Liver (tissue), 9 donors: ENCODE measurements around the gene HSPBAP1. TPM values are rescaled to one million over a fixed set of nuclear protein-coding genes. Genes with fewer than 3 reads are reported as not detected.

Experiments
- DNase-seq: peaks from one replicate; pipeline ENCODE4 v3.0.0-alpha.2; 2017; ENCODE audit warnings: low spot score
- H3K27ac ChIP-seq, 2 donors: one replicate each; pipeline ENCODE4 v1.7.0; 2013; ENCODE audit warnings: inconsistent platforms in 2 of 2, low read length in 2 of 2, control low read depth in 1 of 2, low read depth in 1 of 2, mild to moderate bottlenecking in 1 of 2
- H3K27me3 ChIP-seq, 4 donors: one replicate each; pipeline versions ENCODE4 v1.6.1 to v1.7.0; 2013; ENCODE audit warnings: low read length in 3 of 4, inconsistent platforms in 1 of 4, mild to moderate bottlenecking in 1 of 4, moderate library complexity in 1 of 4; ENCODE audit not compliant: control insufficient read depth in 4 of 4, insufficient read depth in 4 of 4
- H3K36me3 ChIP-seq, 4 donors: one replicate each; pipeline versions ENCODE4 v1.6.1 to v1.7.0; 2013; ENCODE audit warnings: low read length in 3 of 4, mild to moderate bottlenecking in 3 of 4, low read depth in 1 of 4, moderate library complexity in 1 of 4; ENCODE audit not compliant: control insufficient read depth in 4 of 4, insufficient read depth in 3 of 4
- H3K4me1 ChIP-seq, 4 donors: one replicate each; pipeline versions ENCODE4 v1.6.1 to v1.7.0; 2013; ENCODE audit warnings: low read length in 3 of 4, mild to moderate bottlenecking in 3 of 4, moderate library complexity in 1 of 4; ENCODE audit not compliant: control insufficient read depth in 4 of 4, insufficient read depth in 4 of 4
- H3K4me3 ChIP-seq, 3 donors: one replicate each; pipeline versions ENCODE4 v1.6.1 to v1.7.0; 2013; ENCODE audit warnings: low read length in 3 of 3, control low read depth in 1 of 3, low read depth in 1 of 3, mild to moderate bottlenecking in 1 of 3
- H3K9ac ChIP-seq, 2 donors: one replicate each; pipeline ENCODE4 v1.7.0; 2013; ENCODE audit warnings: low read length in 2 of 2, mild to moderate bottlenecking in 2 of 2, moderate library complexity in 2 of 2, control low read depth in 1 of 2, low read depth in 1 of 2
- H3K9me3 ChIP-seq, 4 donors: one replicate each; pipeline versions ENCODE4 v1.6.1 to v1.7.0; 2013; ENCODE audit warnings: low read length in 3 of 4; ENCODE audit not compliant: control insufficient read depth in 4 of 4
- EGR1 ChIP-seq, 2 donors: IDR thresholded peaks; 2 replicates each; pipeline ENCODE4 v1.6.1; 2016 to 2018; ENCODE audit warnings: antibody characterized with exemption in 2 of 2, low read depth in 2 of 2
- FOXA1 ChIP-seq: IDR thresholded peaks from 2 replicates; pipeline ENCODE4 v1.6.1; 2016; ENCODE audit warnings: antibody characterized with exemption
- FOXA2 ChIP-seq: IDR thresholded peaks from 2 replicates; pipeline ENCODE4 v1.6.1; 2016; ENCODE audit warnings: antibody characterized with exemption
- GABPA ChIP-seq, 2 donors: IDR thresholded peaks in 1 of 2; conservative IDR thresholded peaks in 1 of 2; 2 replicates each; pipeline ENCODE4 v1.6.1; 2016; ENCODE audit warnings: antibody characterized with exemption in 2 of 2, mild to moderate bottlenecking in 1 of 2, moderate library complexity in 1 of 2
- HNF4A ChIP-seq, 2 donors: conservative IDR thresholded peaks; 2 replicates each; pipeline ENCODE4 v1.6.1; 2016; ENCODE audit warnings: antibody characterized with exemption in 2 of 2, mild to moderate bottlenecking in 2 of 2
- HNF4G ChIP-seq: IDR thresholded peaks from 2 replicates; pipeline ENCODE4 v1.6.1; 2016; ENCODE audit warnings: antibody characterized with exemption
- JUND ChIP-seq, 2 donors: IDR thresholded peaks; 2 replicates each; pipeline ENCODE4 v1.6.1; 2016; ENCODE audit warnings: antibody characterized with exemption in 2 of 2
- MAX ChIP-seq: IDR thresholded peaks from 2 replicates; pipeline ENCODE4 v1.6.1; 2016; ENCODE audit warnings: antibody characterized with exemption
- NR2F2 ChIP-seq: IDR thresholded peaks from 2 replicates; pipeline ENCODE4 v1.6.1; 2016; ENCODE audit warnings: antibody characterized with exemption
- RAD21 ChIP-seq, 2 donors: IDR thresholded peaks; 2 replicates each; pipeline ENCODE4 v1.6.1; 2016; ENCODE audit warnings: antibody characterized with exemption in 2 of 2, mild to moderate bottlenecking in 2 of 2
- REST ChIP-seq: IDR thresholded peaks from 2 replicates; pipeline ENCODE4 v1.6.1; 2016; ENCODE audit warnings: antibody characterized with exemption, mild to moderate bottlenecking
- RXRA ChIP-seq, 2 donors: IDR thresholded peaks; 2 replicates each; pipeline ENCODE4 v1.6.1; 2017 to 2018; ENCODE audit warnings: antibody characterized with exemption in 2 of 2, mild to moderate bottlenecking in 1 of 2
- SP1 ChIP-seq: IDR thresholded peaks from 2 replicates; pipeline ENCODE4 v1.6.1; 2018; ENCODE audit warnings: antibody characterized with exemption, mild to moderate bottlenecking
- TAF1 ChIP-seq: conservative IDR thresholded peaks from 2 replicates; pipeline ENCODE4 v1.6.1; 2016; ENCODE audit warnings: antibody characterized with exemption, mild to moderate bottlenecking
- YY1 ChIP-seq: IDR thresholded peaks from 2 replicates; pipeline ENCODE4 v1.6.1; 2016; ENCODE audit warnings: antibody characterized with exemption, mild to moderate bottlenecking
- WGBS: extraction: QIAGEN DNeasy Blood & Tissue Kit; methylation state at CpG from one replicate; pipeline ENCODE4 v1.1.7; 2013; 5-methylcytosine and 5-hydroxymethylcytosine counted together
- polyA plus RNA-seq, 2 donors: library from polyadenylated mRNA; stranded (reverse) in 1 of 2; unstranded in 1 of 2; fragments of 200-250 nt in 1 of 2; fragments of >200 nt in 1 of 2; fragmentation: Nextera tagmentation in 1 of 2; extraction: Ambion mirVana in 1 of 2; gene quantifications; one replicate each; pipeline versions ENCODE4 v1.2.1 to v1.2.3, GENCODE V29; 2013 to 2015
- total RNA-seq, 2 donors: library from RNA; depleted of rRNA; stranded (reverse); fragments of >200 nt; gene quantifications; one replicate each; pipeline ENCODE4 v1.2.3, GENCODE V29; 2014
- TF ChIP-seq, protein P1 (sequence below): IDR thresholded peaks from 2 replicates; pipeline ENCODE4 v1.6.1; 2016; ENCODE audit warnings: antibody characterized with exemption
- TF ChIP-seq, protein P2 (sequence below): fragments of 150-350 bp; IDR thresholded peaks from 2 replicates; pipeline ENCODE4 v1.5.1; 2017; ENCODE audit warnings: improper control_type of control experiment, low read depth, low read length; ENCODE audit not compliant: missing input control
- TF ChIP-seq, protein P3 (sequence below): IDR thresholded peaks from 2 replicates; pipeline ENCODE4 v1.6.1; 2016; ENCODE audit warnings: antibody characterized with exemption
- donor health status: healthy.
- donor health status: healthy.
- donor health status: healthy.
- donor health status: healthy.
- donor health status: healthy.

HSPBAP1 gene
- total and polyA plus RNA-seq, 4 donors, result 2.2 to 5.3 (median 3.9) TPM

DNA sequence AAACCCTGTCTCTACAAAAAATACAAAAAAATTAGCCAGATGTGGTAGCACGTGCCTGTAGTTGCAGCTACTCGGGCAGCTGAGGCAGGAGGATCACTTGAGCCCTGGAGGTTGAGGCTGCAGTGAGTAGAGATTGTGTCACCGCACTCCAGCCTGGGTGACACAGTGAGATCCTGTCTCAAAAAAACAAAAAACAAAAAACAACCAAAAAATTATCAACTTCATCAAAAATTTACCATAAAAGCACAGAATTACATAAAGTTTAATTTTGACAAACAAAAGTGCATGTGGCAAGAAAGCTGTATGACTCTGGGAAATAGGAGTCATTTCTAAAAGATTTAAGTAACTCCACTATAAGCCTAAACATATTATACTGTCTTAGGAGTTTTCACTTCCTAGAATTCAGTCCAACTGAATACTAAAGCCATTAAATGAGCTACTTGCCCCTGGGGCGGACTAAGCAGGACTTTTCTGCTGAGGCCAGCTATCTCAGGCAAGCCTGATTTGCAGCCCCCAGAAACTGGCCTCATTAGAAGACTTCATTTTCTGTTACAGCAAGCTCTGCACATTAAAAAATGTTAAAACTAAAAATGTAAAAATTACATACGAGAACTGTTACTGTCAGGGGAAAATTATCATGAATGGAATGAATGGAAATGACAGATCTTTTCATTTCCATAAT, 23.0 kb downstream of the HSPBAP1 start:
- Histone ChIP-seq H3K27me3 (no peaks in the 10 kb centered on the region), H3K9ac (no peak overlapping the region), H3K36me3 (peaks cover 0 to 3% (median 1%) of the 10 kb centered on the region in 4 donors), H3K4me1 (no peaks in the 10 kb centered on the region), H3K4me3 (no peak overlapping the region), H3K27ac (no peak overlapping the region), H3K9me3 (no peaks in the 10 kb centered on the region)
- no peak for TF ChIP-seq YY1
- no peak for TF ChIP-seq NR2F2
- TF ChIP-seq EGR1 (IDR thresholded peaks at IDR 0.05; ENCODE audit: low read depth in 2 of 2), result no peak
- no peak for TF ChIP-seq FOXA1
- no peak for TF ChIP-seq JUND (IDR thresholded peaks at IDR 0.05)
- no peak for TF ChIP-seq FOXA2
- no peak for TF ChIP-seq REST
- no peak for TF ChIP-seq RAD21 (IDR thresholded peaks at IDR 0.05)
- TF ChIP-seq, protein P1, sequence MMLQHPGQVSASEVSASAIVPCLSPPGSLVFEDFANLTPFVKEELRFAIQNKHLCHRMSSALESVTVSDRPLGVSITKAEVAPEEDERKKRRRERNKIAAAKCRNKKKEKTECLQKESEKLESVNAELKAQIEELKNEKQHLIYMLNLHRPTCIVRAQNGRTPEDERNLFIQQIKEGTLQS, result no peak
- TF ChIP-seq HNF4A (conservative IDR thresholded peaks at IDR 0.05), result no peak
- TF ChIP-seq GABPA (IDR thresholded peaks at IDR 0.05 in 1 of 2, conservative IDR thresholded peaks at IDR 0.05 in 1 of 2), result no peak
- TF ChIP-seq, protein P2, sequence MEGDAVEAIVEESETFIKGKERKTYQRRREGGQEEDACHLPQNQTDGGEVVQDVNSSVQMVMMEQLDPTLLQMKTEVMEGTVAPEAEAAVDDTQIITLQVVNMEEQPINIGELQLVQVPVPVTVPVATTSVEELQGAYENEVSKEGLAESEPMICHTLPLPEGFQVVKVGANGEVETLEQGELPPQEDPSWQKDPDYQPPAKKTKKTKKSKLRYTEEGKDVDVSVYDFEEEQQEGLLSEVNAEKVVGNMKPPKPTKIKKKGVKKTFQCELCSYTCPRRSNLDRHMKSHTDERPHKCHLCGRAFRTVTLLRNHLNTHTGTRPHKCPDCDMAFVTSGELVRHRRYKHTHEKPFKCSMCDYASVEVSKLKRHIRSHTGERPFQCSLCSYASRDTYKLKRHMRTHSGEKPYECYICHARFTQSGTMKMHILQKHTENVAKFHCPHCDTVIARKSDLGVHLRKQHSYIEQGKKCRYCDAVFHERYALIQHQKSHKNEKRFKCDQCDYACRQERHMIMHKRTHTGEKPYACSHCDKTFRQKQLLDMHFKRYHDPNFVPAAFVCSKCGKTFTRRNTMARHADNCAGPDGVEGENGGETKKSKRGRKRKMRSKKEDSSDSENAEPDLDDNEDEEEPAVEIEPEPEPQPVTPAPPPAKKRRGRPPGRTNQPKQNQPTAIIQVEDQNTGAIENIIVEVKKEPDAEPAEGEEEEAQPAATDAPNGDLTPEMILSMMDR, result no peak
- TF ChIP-seq, protein P3, sequence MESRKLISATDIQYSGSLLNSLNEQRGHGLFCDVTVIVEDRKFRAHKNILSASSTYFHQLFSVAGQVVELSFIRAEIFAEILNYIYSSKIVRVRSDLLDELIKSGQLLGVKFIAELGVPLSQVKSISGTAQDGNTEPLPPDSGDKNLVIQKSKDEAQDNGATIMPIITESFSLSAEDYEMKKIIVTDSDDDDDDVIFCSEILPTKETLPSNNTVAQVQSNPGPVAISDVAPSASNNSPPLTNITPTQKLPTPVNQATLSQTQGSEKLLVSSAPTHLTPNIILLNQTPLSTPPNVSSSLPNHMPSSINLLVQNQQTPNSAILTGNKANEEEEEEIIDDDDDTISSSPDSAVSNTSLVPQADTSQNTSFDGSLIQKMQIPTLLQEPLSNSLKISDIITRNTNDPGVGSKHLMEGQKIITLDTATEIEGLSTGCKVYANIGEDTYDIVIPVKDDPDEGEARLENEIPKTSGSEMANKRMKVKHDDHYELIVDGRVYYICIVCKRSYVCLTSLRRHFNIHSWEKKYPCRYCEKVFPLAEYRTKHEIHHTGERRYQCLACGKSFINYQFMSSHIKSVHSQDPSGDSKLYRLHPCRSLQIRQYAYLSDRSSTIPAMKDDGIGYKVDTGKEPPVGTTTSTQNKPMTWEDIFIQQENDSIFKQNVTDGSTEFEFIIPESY, result no peak
- TF ChIP-seq MAX, result no peak
- TF ChIP-seq SP1, result no peak
- TF ChIP-seq RXRA (IDR thresholded peaks at IDR 0.05), result no peak
- no peak for TF ChIP-seq TAF1
- TF ChIP-seq HNF4G, result no peak
- DNase-seq, result no peak
- WGBS, result 91% methylated on average over 5 of the region's 5 CpGs
